Endometrial microvascular endothelial cells (primary cell): ENCODE results near the gene TENM4. TPM values are rescaled to one million over a fixed set of nuclear protein-coding genes. Genes with fewer than 3 reads are reported as not detected.
"Not testable (repeated sequence)": the region's sequence is repeated elsewhere in the genome, so short reads cannot be mapped to it uniquely, and the experiment has no call there.

ENCODE experiments used
- in situ Hi-C: cut with HindIII; loops from 2 replicates; pipeline ENCODE4 v1.10.0; 2017; ENCODE audit warnings: low sequenced_read_pairs, low pct_unique_long_range_greater_than_20kb; ENCODE audit errors: inconsistent ontology term
- total RNA-seq: library from RNA; depleted of rRNA; stranded (reverse); fragments of >200 nt; gene quantifications from one replicate; pipeline ENCODE4 v1.2.3, GENCODE V29; 2015; ENCODE audit errors: inconsistent ontology term

The TENM4 gene
- total RNA-seq, 1 donor from 2014 or later: 1.4 TPM

DNA sequence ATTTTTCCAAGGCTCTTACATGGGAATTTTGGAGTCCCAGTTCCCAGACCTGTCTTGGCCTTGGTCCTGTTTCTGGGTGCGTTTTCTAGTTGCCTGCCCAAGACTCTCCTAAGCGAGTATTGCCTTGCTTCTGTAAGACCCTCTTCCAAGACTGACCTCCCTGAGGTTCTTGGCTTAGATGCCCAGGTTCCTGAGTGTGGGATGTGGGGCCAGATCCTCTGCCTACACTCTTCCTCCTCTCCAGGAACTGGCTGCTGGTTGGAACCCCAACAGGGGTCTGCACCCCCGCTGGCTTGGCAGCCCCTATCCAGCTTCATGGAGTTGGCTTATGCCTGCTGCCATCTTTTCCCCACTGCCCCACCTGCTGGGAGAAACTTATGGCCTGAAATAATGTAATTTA is 429.5 kb downstream of the TENM4 start:
- in situ Hi-C loops: no loop called here

DNA sequence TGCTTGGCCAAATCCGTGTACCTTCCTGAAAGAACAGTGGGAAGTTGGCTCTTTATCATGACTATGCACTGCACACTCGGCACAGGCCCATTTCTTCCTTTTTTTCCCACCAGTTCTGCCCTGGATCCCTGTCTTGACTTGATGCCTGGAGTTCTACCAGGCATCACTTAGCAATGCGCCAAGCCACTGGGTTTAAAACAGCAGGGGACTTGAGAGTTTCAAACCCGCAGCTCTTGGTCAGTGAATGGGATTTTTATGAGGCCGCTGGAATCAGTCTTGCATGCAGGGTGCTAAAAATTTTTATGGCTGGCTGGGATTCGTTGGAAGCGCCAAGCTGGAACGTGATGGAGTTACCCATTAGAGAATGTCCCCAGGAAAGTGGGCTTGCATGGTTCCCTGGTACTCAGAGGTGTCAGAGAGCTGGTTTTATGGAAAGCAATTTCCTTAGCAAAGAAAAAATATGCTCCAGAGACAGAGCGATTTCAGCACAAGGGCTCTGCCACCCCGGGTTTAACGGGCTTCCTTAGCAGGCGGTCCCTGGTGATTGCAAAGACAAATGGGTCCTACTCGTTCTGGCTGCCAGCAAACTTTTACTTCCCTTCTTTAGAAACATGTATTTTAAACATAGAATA is 432.9 kb downstream of the TENM4 start:
- in situ Hi-C loops: no loop called here

DNA sequence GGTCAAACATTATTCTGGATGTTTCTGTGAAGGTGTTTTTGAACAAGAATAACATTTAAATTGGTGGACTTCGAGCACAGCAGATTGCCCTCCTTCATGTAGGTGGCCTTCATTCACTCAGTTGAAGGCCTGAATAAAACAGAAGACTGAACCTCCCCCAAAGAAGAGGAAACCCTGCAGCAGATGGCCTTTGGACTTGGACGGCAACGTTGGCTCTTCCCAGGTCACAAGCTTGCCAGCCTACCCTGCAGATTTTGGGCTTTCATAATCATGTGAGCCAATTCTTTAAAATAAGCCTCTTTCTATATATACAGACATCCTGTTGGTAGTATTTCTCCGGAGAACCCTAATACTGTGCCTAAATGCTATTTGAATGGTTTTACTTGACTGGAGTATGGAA is 434.0 kb downstream of the TENM4 start:
- in situ Hi-C loops: no loop called here

DNA sequence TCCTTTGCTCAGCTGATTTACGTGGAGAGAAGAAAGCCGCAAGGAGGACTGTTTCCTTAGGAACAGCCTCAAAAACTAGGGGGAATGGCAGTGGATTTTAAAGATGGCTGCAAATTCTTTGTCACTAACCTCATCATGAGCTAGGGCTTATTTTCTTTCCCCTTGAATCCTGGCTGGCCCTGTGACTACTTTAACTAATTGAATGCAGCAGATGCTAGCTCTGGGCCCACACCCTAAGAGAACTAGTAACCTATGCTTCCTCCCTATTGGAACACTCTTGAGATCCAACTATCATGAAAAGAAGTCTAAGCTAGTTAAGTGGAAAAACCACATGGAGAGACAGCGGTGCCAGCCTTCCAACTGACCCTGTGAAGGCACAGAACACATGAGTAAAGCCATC is 444.8 kb downstream of the TENM4 start:
- in situ Hi-C loops: no loop called here

DNA sequence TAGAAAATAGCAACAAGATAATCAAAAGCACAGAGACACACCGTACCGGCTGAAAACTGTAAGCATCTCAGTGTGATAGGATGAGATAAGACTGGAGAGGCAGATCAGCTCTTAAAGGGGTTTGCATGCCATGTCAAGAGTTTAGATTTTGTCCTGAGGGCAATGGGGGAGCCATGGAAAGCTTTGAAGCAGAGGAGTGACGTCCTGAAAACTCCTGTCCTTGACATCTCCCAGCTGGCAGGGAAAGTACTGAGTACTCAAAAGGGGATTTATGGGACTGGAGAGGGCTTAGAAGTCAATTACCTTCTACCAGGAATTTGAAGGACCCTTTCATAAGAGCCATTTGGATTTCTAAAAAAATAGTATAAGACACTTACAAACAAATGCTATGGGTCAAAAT is 445.7 kb downstream of the TENM4 start:
- in situ Hi-C loops: no loop called here

DNA sequence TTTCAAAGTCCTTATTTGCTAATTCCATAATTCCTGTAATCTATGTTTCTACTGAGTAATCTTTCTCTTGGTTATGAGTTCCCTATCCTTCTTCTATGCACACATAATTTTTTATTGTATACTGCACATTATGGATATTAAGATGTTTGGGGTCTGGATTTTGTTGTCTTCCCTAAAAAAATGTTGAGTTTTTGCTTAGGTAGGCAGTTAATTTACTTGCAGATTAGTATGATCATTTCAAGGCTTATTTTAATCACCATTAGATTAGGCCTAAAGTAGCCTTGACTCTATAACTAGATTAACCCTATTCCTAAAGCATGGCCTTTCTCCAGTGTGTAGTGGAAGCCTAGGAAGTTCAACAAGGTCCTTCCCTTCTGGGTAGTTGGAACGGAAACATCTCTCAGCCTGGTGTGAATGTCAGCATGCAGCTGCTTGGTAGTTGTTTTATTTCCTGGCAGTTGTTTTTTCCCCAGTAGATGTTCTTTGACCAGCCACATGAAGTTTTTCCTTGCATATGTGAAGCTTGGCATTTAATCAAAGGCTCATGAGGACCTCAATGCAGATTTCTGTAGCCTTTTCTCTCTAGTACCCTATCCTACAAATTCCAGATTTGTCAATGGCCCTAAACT is 446.9 kb downstream of the TENM4 start:
- in situ Hi-C loops: no loop called here

DNA sequence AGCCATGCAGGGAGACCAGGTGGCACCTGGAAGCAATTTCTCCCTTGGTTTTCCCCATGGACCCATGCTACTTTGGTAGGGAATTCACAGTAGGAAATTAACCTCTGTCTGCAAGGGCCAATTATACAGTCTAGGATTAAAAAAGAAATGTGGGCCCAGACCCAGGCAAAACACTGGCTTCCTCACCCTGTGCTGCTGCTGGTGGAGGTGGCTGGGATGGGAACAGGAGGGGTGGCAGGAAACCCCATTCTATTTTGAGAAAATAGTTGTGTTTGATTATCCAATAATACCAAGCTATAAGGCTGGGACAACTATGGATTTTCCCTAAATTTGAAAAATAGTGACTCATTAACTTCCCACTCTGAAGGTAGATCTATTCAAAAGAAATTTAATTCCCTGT is 449.1 kb downstream of the TENM4 start:
- in situ Hi-C loops: no loop called here

DNA sequence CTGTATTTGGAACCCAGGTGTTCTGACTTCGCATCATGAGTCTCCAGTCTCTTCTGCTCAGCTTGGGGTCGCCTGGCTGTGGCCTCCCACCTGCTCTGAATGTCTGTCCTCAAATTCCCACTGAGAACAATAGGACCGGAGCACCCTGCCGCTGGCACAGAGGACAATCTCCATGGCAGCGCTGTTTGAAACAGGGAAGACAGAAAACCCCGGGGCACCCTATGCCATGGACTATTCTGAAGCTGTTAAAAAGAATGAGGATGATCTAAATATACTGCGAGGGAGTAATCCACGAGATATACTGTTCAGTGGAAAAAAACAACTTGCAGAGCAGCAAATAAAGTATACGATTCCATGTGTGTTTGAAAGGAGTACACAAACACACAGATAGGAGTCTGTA is 450.6 kb downstream of the TENM4 start:
- in situ Hi-C loops: no loop called here

DNA sequence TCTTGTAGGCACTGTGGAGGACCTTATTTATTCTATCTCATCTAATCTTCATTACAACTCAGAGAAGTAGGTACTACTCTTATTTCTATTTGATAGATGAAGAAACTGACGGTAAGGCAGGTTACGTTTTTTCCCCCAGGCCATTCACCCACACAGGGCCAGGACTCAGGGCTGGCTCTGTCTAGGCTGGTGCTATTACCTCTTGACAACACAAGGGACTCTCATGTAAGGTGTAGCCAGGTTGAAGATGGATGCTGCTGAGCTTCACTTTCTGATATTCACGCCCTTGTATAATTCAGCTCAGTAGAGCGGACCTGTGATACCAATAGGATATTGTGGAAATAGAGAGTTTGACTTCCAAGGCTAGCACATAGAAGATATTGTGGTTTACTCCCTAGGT is 453.1 kb downstream of the TENM4 start:
- in situ Hi-C loops: no loop called here

DNA sequence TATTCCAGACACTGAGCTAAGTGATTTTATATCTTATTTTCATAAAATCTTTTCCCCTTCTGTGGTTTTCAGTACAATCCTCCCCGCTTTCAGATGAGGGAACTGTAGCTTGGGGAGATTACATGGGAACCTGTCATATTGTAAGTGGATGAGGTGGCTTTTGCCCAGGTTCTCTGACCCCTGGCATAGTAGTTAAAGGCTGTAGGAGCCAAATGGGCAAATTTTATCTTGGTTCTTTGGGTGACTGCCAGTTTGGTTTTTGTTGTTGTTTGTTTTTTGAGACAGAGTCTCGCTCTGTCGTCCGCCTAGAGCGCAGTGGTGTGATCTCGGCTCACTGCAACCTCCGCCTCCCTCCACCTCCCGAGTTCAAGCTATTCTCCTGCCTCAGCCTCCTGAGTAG is 454.5 kb downstream of the TENM4 start:
- in situ Hi-C loops: no loop called here

DNA sequence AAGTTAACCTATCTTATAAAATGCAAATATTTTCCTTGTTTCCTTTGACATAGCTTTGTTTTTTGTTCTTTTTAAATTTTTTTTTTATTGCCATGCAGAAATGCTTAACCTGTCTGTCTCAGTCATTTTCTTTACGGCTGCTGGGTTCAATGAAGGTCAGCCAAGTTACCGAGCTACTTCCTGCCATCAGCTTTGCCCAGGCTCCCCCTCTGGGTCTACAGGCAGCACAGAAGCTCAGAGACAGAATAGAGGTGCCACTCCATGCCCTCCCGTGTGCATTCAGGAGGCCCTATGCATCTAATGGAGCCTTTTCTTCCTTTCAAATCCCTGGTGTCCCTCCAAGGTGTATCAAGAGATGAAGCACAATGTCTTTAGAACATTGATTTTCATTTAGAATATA is 455.2 kb downstream of the TENM4 start:
- in situ Hi-C loops: no loop called here

DNA sequence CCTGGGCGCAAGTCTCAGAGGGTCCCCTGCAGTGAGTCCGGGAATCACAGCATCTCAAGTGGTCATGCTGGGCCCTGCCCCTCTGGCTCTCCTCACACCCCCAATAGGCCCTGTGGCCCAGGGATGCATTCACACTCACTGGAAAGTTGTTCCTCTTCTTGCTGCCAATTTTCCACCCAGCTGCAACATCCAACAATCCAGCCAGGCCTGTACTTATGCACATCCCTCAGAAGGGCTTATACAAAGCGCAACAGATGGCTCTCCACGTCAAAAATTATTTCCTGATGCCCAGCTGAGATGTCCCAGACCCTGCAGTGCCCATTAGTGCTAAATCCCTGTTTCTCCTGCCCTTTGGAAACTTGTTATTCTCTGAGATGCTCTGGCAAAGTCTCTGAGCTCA is 458.4 kb downstream of the TENM4 start:
- in situ Hi-C loops: no loop called here

DNA sequence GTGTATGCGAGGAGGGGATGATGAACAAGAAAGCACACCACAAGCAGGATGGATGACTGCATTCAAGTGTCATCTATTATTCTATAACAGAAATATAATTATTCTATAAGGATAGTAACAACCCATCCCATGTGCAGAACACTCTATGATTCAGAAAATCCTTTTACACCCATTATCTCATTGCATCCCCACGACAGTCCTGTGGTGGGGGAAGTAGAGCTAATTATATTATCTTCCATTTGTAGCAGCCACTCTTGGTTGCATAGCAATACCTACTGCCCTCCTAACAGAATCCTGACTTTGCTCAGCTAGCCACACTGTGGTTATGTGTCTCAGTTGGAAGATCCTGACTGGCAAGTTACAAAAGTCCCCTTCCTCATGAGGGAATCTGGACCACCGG is 459.7 kb downstream of the TENM4 start:
- in situ Hi-C loops: no loop called here

DNA sequence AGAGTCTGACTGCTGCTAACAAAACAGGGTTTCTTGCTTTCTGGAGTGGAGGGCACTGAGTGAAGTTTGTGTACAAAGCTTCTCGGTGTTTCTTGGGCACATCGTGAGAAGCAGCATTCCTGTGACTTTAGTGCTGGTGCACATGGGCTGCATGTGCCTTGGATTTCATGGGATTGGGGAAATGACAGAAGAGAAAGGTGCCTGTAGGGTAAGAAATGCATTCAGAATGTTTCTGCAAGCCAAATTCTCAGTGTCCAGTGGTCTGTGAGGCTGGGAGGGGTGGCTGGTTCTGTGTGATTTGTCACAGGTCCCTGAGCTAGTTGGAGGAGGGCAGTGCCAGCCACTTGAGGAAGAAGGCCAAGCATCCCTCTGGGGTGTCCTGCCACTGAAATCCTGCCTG is 462.0 kb downstream of the TENM4 start:
- in situ Hi-C loops: no loop called here

DNA sequence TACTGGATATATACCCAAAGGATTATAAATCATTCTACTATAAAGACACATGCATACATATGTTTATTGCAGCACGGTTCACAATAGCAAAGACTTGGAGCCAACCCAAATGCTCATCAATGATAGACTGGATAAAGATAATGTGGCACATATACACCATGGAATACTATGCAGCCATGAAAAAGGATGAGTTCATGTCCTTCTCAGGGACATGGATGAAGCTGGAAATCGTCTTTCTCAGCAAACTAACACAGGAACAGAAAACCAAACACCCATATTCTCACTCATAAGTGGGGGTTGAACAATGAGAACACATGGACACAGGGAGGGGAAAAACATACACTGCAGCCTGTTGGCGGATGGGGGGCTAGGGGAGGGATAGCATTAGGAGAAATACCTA is 463.0 kb downstream of the TENM4 start:
- in situ Hi-C loops: not testable (repeated sequence)

DNA sequence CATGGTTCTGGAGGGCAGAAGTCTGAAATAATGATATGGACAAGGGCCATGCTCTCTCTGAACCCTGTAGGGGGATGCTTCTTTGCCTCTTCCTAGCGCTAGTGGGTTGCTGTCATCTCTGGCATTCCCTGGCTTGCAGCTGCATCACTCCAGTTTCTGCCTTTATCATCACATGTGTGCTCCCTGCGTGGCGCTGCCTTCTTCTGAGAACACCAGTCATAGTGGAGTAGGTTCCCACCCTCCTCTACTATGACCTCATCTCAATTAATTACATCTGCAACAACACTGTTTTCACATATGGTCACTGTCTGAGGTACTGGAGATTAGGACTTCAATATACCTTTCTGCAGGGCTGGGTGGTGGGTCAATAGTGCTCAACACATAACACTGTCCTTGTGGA is 463.8 kb downstream of the TENM4 start:
- in situ Hi-C loops: no loop called here

DNA sequence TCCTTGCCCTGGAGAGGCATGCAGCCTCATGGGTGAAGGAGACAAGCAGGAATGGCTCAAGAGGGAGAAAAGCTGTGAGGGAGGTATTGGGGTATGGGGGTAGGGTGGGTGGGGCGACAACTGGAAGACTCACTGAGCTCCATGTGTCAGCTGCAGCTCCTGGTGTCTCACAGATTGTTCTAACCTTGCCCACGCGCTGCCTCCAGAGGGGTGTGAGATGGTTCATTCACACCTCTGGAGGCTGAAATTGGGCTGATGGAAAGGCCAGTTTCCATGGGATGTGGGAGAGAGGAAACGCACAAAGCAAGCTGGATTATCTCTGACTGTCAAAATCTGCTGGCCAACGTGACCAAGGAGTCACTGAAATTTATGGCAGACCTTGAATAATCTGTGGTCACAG is 465.7 kb downstream of the TENM4 start:
- in situ Hi-C loops: no loop called here

DNA sequence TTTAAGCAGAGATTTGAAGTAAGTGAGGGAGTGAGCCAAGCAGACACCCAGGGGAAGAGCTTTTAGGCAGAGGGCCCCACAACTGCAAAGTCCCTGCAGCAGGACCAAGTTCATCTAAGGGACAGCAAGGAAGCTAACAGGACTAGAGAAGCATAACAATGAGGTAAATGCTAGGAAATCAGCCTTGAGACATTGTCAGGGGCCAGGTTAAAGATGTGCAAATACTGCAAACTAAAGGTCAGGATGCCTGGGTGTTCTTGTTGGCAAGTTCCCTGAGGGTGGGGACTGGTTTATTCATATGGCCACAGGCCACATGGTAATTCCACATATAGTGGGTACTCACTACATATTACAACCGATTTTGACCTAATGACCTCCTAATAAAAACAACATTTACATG is 467.0 kb downstream of the TENM4 start:
- in situ Hi-C loops: no loop called here

DNA sequence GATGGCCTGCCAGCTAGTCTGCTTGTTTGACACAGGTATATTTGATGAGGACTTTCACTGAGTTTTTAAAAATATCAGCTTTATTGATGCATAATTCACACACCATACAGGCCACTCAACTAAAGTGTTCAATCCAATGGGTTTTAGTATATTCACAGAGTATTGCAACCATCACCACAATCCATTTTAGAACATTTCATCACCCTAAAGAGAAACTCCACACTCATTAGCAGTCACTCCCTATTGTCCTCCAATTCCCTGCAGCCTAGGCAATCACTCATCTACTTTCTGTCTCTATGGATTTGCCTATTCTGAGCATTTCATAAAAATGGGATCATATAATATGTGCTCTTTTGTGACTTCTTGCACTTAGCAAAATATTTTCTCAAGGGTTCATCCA is 468.2 kb downstream of the TENM4 start:
- in situ Hi-C loops: no loop called here

DNA sequence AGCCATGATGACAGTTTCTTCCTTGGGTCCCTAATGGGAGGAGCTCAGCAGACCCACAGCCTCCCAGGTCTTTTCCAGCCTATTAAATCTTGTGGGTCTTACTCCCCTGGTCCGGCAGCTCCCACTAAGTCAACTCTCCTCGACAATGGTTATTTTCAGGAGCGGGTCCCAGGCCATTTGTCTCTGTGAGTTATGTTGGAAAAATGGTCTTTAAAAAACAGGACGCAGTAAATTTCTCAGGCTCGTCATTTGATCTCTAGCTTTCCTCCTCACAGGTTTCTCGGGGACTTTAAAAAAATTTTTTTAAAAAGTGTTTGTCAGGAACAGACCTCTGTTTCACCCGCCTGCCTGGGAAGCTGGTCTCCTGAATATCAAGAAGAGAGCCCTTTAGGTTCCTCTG is 468.7 kb downstream of the TENM4 start:
- in situ Hi-C loops: no loop called here

DNA sequence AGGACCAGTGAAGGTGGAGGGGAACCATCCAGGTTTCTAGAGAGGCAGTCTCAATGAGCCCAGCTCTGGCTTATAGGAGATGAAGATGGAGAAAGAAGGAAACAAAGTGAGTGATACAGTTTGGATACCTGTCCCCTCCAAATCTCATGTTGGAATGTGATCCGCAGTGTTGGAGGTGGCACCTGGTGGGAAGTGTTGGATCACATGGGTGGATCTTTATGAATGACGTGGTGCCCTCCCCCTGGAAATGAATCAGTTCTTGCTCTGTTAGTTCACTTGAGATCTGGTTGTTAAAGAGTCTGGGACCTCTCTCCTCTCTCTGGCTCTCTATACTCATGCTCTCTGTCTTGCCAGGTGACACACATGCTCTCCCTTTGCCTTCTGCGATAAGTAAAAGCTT is 473.0 kb downstream of the TENM4 start:
- in situ Hi-C loops: no loop called here
